ENCODE measurements around the gene KLK2. TPM values are rescaled to one million over a fixed set of nuclear protein-coding genes. Genes with fewer than 3 reads are reported as not detected.

KLK2 gene
- total RNA-seq, 1 experiment from 2014 or later = not detected

GRCh38 chr19:50911206-50912101 is 38.2 kb downstream of the KLK2 start, which contains the start of gene KLK4:
Gene KLK4, minus strand, starts transcription at chr19:50911395. Its CDS starts 657 bp downstream, at chr19:50910738.
- Histone ChIP-seq H3K4me3 (ENCODE audit: low read depth in 2 of 2, low read length in 2 of 2) (no peak within 1 kb of the TSS), H3K27me3 (ENCODE audit: control insufficient read depth, insufficient read depth, low read length) (peaks cover 8% of the 10 kb centered on the region), H3K4me1 (ENCODE audit: control insufficient read depth, insufficient read depth, low read length) (no peaks in the 10 kb centered on the region), H3K27ac (ENCODE audit: low read length) (no peak within 1 kb of the TSS), H3K9me3 (ENCODE audit: control insufficient read depth, insufficient read depth, low read depth, low read length) (no peaks in the 10 kb centered on the region), H3K36me3 (ENCODE audit: control insufficient read depth, insufficient read depth, low read length) (no peaks in the 10 kb centered on the region)
- no TSS peak for BruUV-seq (replicated peaks)
- in situ Hi-C loops (cut with HindIII; ENCODE audit: low pct_unique_long_range_greater_than_20kb, low sequenced_read_pairs) (no loop called here), intact Hi-C loops (cut with micrococcal nuclease; ENCODE audit: unreplicated experiment) (no loop called here)
- ATAC-seq (no peak), DNase-seq (ENCODE audit: low read depth, low spot score) (no peak)
- ChIA-PET POLR2A (no interaction called here), CTCF (no interaction called here)
- TF ChIP-seq SIN3A (IDR thresholded peaks at IDR 0.05; ENCODE audit: borderline replicate concordance, insufficient read depth, low read depth, low read length) (no peak), TCF7L2 (IDR thresholded peaks at IDR 0.05; ENCODE audit: low read depth, low read length) (no peak), CTCF (IDR thresholded peaks at IDR 0.05) (no peak), POLR2AphosphoS5 (IDR thresholded peaks at IDR 0.05; ENCODE audit: low read depth, low read length) (no peak), REST (IDR thresholded peaks at IDR 0.05; ENCODE audit: insufficient read depth in 1 of 2, low read depth in 2 of 2, low read length in 1 of 2) (no peak)

GRCh38 chr19:50912102-50912599 is 38.9 kb downstream of the KLK2 start:
- POLR2A ChIA-PET = no interaction called here
- Histone ChIP-seq H3K27me3 (ENCODE audit: control insufficient read depth, insufficient read depth, low read length) (peaks cover 8% of the 10 kb centered on the region), H3K9me3 (ENCODE audit: control insufficient read depth, insufficient read depth, low read depth, low read length) (no peaks in the 10 kb centered on the region), H3K36me3 (ENCODE audit: control insufficient read depth, insufficient read depth, low read length) (no peaks in the 10 kb centered on the region), H3K27ac (ENCODE audit: low read length) (no peak overlapping the region), H3K4me3 (ENCODE audit: low read depth in 2 of 2, low read length in 2 of 2) (no peak overlapping the region), H3K4me1 (ENCODE audit: control insufficient read depth, insufficient read depth, low read length) (no peaks in the 10 kb centered on the region)
- BruUV-seq (replicated peaks) = no TSS peak
- intact Hi-C loops (cut with micrococcal nuclease; ENCODE audit: unreplicated experiment) = no loop called here
- in situ Hi-C loops (cut with HindIII; ENCODE audit: low pct_unique_long_range_greater_than_20kb, low sequenced_read_pairs) = no loop called here
- CTCF ChIA-PET = no interaction called here
- TF ChIP-seq REST (IDR thresholded peaks at IDR 0.05; ENCODE audit: insufficient read depth in 1 of 2, low read depth in 2 of 2, low read length in 1 of 2) (no peak), SIN3A (IDR thresholded peaks at IDR 0.05; ENCODE audit: borderline replicate concordance, insufficient read depth, low read depth, low read length) (no peak)
- no peak for DNase-seq (ENCODE audit: low read depth, low spot score)
- no peak for ATAC-seq

Data from Panc1 (cell line).